ENCODE measurements around the gene MUS81. TPM values are rescaled to one million over a fixed set of nuclear protein-coding genes. Genes with fewer than 3 reads are reported as not detected.
A peak's percentile ranks its signal among the peaks of the same experiment; 100 is the strongest.
"Not testable (repeated sequence)": the region's sequence is repeated elsewhere in the genome, so short reads cannot be mapped to it uniquely, and the experiment has no call there.

MUS81 gene
- total and polyA plus RNA-seq, 5 experiments from 2014 or later: 21.7 to 97.8 (median 26.5) TPM

- H3K36me3 Mint-ChIP-seq: peaks cover 0 to 3% (median 0%) of the 10 kb centered on the region in 3 donors
- peak overlapping the region; percentile 79 to 94 (median 84) for H3K4me3 Mint-ChIP-seq
- POLR2A ChIA-PET: interaction anchor here (0.5 to 16.8 kb wide), 27 partner anchors 9 to 1965 kb away, joined by 3 to 405 read pairs (median 7); partner anchors contain the start of genes AP5B1, BANF1, C11orf68 and CD248
- DNase-seq: peak in 3 of 10 donors; percentile 21 to 27 (median 26)
- no peaks in the 10 kb centered on the region for H3K27me3 Mint-ChIP-seq
- peak overlapping the region; percentile 79 to 96 (median 92) for H3K27ac Mint-ChIP-seq
- no peaks in the 10 kb centered on the region for H3K9me3 Mint-ChIP-seq
- no peak for ATAC-seq
- H3K4me1 Mint-ChIP-seq: peaks cover 34 to 76% (median 68%) of the 10 kb centered on the region in 4 donors
Observed at GRCh38 chr11:65891219-65892136, 31.2 kb downstream of the MUS81 start.

- not testable (repeated sequence) for H3K36me3 Mint-ChIP-seq, H3K27me3 Mint-ChIP-seq, H3K9me3 Mint-ChIP-seq
- Mint-ChIP-seq H3K4me3 (peak overlapping the region; percentile 79 to 94 (median 84)), H3K4me1 (peaks cover 34 to 70% (median 61%) of the 10 kb centered on the region in 4 donors), H3K27ac (peak overlapping the region; percentile 79 to 96 (median 92))
- ATAC-seq (peak in 1 of 2 donors; percentile 7), DNase-seq (peak in 4 of 10 donors; percentile 31 to 39 (median 33))
- POLR2A ChIA-PET: interaction anchor here (0.6 to 16.8 kb wide), 10 partner anchors 8 to 74 kb away, joined by 3 to 405 read pairs (median 78); partner anchors contain the start of genes C11orf68, CFL1, CTSW and DRAP1
Observed at GRCh38 chr11:65892137-65892540, 31.9 kb downstream of the MUS81 start.

GRCh38 chr11:65892661-65893317 lies 32.6 kb downstream of the MUS81 start:
- Mint-ChIP-seq H3K4me1 (peaks cover 32 to 63% (median 57%) of the 10 kb centered on the region in 4 donors), H3K9me3 (no peaks in the 10 kb centered on the region), H3K4me3 (peak overlapping the region; percentile 79 to 94 (median 84)), H3K27ac (peak overlapping the region; percentile 79 to 96 (median 92)), H3K36me3 (no peaks in the 10 kb centered on the region), H3K27me3 (no peaks in the 10 kb centered on the region)
- ATAC-seq (no peak), DNase-seq (no peak)
- POLR2A ChIA-PET: interaction anchor here (0.8 to 16.8 kb wide), 11 partner anchors 8 to 396 kb away, joined by 3 to 405 read pairs (median 9); partner anchors contain the start of genes C11orf68, CFL1, CTSW and DRAP1

GRCh38 chr11:65894034-65894591 lies 33.9 kb downstream of the MUS81 start:
- H3K9me3 Mint-ChIP-seq: no peaks in the 10 kb centered on the region
- peaks cover 24 to 53% (median 50%) of the 10 kb centered on the region in 4 donors for H3K4me1 Mint-ChIP-seq
- H3K4me3 Mint-ChIP-seq: peak overlapping the region; percentile 75 to 94 (median 84)
- H3K27ac Mint-ChIP-seq: peak overlapping the region; percentile 79 to 96 (median 92)
- H3K27me3 Mint-ChIP-seq: peaks cover 0 to 3% (median 0%) of the 10 kb centered on the region in 5 donors
- H3K36me3 Mint-ChIP-seq: no peaks in the 10 kb centered on the region
- DNase-seq: peak in 3 of 10 donors; percentile 20 to 30 (median 28)
- POLR2A ChIA-PET: interaction anchor here (0.6 to 16.8 kb wide), 13 partner anchors 10 to 397 kb away, joined by 3 to 405 read pairs (median 6); partner anchors contain the start of genes BANF1, C11orf68, CFL1 and CTSW
- ATAC-seq: no peak

- H3K27ac Mint-ChIP-seq: peak overlapping the region in 7 of 10 donors; percentile 14 to 83 (median 62)
- POLR2A ChIA-PET: interaction anchor here (1.1 to 12.2 kb wide), 4 partner anchors 10 to 36 kb away, joined by 4 to 209 read pairs (median 94); partner anchors contain the start of genes C11orf68, CTSW, DRAP1 and EFEMP2
Observed at GRCh38 chr11:65895482-65895981, 35.3 kb downstream of the MUS81 start.

GRCh38 chr11:65896034-65896999 lies 36.1 kb downstream of the MUS81 start:
- no peak for ATAC-seq
- no peak for DNase-seq

More at GRCh38 chr11:65895482-65895981, 35.3 kb downstream of the MUS81 start:
- Mint-ChIP-seq H3K27me3 (peaks cover 0 to 3% (median 0%) of the 10 kb centered on the region in 5 donors), H3K4me3 (peak overlapping the region in 6 of 10 donors; percentile 3 to 71 (median 52)), H3K36me3 (no peaks in the 10 kb centered on the region), H3K4me1 (peaks cover 12 to 42% (median 38%) of the 10 kb centered on the region in 4 donors), H3K9me3 (no peaks in the 10 kb centered on the region)
- no peak for ATAC-seq
- no peak for DNase-seq

GRCh38 chr11:65897020-65897471 lies 36.8 kb downstream of the MUS81 start:
- H3K27ac Mint-ChIP-seq: peak overlapping the region in 1 of 10 donors; percentile 12
- peaks cover 0 to 3% (median 0%) of the 10 kb centered on the region in 5 donors for H3K27me3 Mint-ChIP-seq
- ATAC-seq: no peak
- H3K36me3 Mint-ChIP-seq: no peaks in the 10 kb centered on the region
- POLR2A ChIA-PET: interaction anchor here (0.7 to 10.6 kb wide), 4 partner anchors 12 to 37 kb away, joined by 3 to 183 read pairs (median 8); partner anchors contain the start of genes C11orf68, DRAP1 and MUS81
- no peak for DNase-seq
- H3K4me3 Mint-ChIP-seq: no peak overlapping the region
- H3K9me3 Mint-ChIP-seq: no peaks in the 10 kb centered on the region
- peaks cover 13 to 45% (median 36%) of the 10 kb centered on the region in 4 donors for H3K4me1 Mint-ChIP-seq

More at GRCh38 chr11:65896034-65896999, 36.1 kb downstream of the MUS81 start:
- H3K36me3 Mint-ChIP-seq: no peaks in the 10 kb centered on the region
- H3K27ac Mint-ChIP-seq: peak overlapping the region in 5 of 10 donors; percentile 29 to 69 (median 67)
- peaks cover 0 to 3% (median 0%) of the 10 kb centered on the region in 5 donors for H3K27me3 Mint-ChIP-seq
- H3K4me3 Mint-ChIP-seq: peak overlapping the region in 5 of 10 donors; percentile 15 to 71 (median 58)
- POLR2A ChIA-PET: interaction anchor here (1.1 to 12.2 kb wide), 5 partner anchors 9 to 37 kb away, joined by 4 to 209 read pairs (median 11); partner anchors contain the start of genes C11orf68, CTSW, DRAP1 and EFEMP2
- H3K9me3 Mint-ChIP-seq: no peaks in the 10 kb centered on the region
- H3K4me1 Mint-ChIP-seq: peaks cover 13 to 47% (median 39%) of the 10 kb centered on the region in 4 donors

GRCh38 chr11:65898656-65899355 lies 38.6 kb downstream of the MUS81 start:
- Mint-ChIP-seq H3K27ac (peak overlapping the region in 6 of 10 donors; percentile 52 to 92 (median 66)), H3K4me1 (peaks cover 4 to 33% (median 18%) of the 10 kb centered on the region in 4 donors), H3K27me3 (peaks cover 0 to 3% (median 0%) of the 10 kb centered on the region in 5 donors), H3K36me3 (no peaks in the 10 kb centered on the region), H3K9me3 (no peaks in the 10 kb centered on the region), H3K4me3 (peak overlapping the region; percentile 66 to 87 (median 78))
- POLR2A ChIA-PET: interaction anchor here (0.7 to 6.2 kb wide), 9 partner anchors 9 to 414 kb away, joined by 3 to 105 read pairs (median 4); partner anchors contain the start of genes C11orf68, CCDC85B, DRAP1 and FIBP
- no peak for DNase-seq
- ATAC-seq: no peak

GRCh38 chr11:65899356-65900124 lies 39.3 kb downstream of the MUS81 start:
- ATAC-seq: peak in 1 of 2 donors; percentile 11
- H3K4me3 Mint-ChIP-seq: peak overlapping the region; percentile 50 to 78 (median 61)

More at GRCh38 chr11:65899356-65900124, 39.3 kb downstream of the MUS81 start:
- POLR2A ChIA-PET: interaction anchor here (0.7 to 6.2 kb wide), 7 partner anchors 9 to 413 kb away, joined by 3 to 105 read pairs (median 14); partner anchors contain the start of genes C11orf68, CCDC85B, DRAP1 and FIBP
- Mint-ChIP-seq H3K36me3 (no peaks in the 10 kb centered on the region), H3K27ac (peak overlapping the region in 3 of 10 donors; percentile 28 to 58 (median 57)), H3K9me3 (no peaks in the 10 kb centered on the region), H3K27me3 (peaks cover 0 to 4% (median 0%) of the 10 kb centered on the region in 5 donors), H3K4me1 (peaks cover 2 to 27% (median 12%) of the 10 kb centered on the region in 4 donors)
- DNase-seq: peak in 4 of 10 donors; percentile 33 to 55 (median 43)

Data from naive thymus-derived CD8-positive, alpha-beta T cell (primary cell).